ENCODE measurements around the gene MAP3K4. TPM values are rescaled to one million over a fixed set of nuclear protein-coding genes. Genes with fewer than 3 reads are reported as not detected.

Gene MAP3K4
- total and polyA plus RNA-seq, 2 of the 8 experiments (the other 6 are each of a cell fraction or from before 2014, with no cell fraction given): 16.6 to 51.6 TPM

DNA sequence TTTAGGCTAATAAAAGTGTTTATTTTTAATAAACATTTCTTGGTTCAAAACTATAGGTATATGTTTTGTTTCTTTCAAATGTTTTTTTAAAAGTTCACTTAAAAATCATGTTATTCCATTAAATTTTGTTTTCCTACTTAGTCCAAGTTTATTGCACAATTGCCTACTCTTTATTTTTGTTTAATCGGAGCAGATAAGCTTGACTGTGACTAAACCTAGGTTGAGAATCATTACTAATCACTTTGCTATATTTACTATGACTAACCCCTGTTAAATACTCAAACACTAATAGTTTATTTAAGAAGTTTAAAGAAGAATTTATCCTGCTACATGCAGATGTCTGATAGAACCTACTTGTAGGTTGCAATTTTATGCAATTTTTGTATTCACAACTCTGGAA lies 18.8 kb downstream of the MAP3K4 start (continued):
- TF ChIP-seq CHD1 (IDR thresholded peaks at IDR 0.05; ENCODE audit: low read depth, low read length): no peak
- TF ChIP-seq, protein P1, sequence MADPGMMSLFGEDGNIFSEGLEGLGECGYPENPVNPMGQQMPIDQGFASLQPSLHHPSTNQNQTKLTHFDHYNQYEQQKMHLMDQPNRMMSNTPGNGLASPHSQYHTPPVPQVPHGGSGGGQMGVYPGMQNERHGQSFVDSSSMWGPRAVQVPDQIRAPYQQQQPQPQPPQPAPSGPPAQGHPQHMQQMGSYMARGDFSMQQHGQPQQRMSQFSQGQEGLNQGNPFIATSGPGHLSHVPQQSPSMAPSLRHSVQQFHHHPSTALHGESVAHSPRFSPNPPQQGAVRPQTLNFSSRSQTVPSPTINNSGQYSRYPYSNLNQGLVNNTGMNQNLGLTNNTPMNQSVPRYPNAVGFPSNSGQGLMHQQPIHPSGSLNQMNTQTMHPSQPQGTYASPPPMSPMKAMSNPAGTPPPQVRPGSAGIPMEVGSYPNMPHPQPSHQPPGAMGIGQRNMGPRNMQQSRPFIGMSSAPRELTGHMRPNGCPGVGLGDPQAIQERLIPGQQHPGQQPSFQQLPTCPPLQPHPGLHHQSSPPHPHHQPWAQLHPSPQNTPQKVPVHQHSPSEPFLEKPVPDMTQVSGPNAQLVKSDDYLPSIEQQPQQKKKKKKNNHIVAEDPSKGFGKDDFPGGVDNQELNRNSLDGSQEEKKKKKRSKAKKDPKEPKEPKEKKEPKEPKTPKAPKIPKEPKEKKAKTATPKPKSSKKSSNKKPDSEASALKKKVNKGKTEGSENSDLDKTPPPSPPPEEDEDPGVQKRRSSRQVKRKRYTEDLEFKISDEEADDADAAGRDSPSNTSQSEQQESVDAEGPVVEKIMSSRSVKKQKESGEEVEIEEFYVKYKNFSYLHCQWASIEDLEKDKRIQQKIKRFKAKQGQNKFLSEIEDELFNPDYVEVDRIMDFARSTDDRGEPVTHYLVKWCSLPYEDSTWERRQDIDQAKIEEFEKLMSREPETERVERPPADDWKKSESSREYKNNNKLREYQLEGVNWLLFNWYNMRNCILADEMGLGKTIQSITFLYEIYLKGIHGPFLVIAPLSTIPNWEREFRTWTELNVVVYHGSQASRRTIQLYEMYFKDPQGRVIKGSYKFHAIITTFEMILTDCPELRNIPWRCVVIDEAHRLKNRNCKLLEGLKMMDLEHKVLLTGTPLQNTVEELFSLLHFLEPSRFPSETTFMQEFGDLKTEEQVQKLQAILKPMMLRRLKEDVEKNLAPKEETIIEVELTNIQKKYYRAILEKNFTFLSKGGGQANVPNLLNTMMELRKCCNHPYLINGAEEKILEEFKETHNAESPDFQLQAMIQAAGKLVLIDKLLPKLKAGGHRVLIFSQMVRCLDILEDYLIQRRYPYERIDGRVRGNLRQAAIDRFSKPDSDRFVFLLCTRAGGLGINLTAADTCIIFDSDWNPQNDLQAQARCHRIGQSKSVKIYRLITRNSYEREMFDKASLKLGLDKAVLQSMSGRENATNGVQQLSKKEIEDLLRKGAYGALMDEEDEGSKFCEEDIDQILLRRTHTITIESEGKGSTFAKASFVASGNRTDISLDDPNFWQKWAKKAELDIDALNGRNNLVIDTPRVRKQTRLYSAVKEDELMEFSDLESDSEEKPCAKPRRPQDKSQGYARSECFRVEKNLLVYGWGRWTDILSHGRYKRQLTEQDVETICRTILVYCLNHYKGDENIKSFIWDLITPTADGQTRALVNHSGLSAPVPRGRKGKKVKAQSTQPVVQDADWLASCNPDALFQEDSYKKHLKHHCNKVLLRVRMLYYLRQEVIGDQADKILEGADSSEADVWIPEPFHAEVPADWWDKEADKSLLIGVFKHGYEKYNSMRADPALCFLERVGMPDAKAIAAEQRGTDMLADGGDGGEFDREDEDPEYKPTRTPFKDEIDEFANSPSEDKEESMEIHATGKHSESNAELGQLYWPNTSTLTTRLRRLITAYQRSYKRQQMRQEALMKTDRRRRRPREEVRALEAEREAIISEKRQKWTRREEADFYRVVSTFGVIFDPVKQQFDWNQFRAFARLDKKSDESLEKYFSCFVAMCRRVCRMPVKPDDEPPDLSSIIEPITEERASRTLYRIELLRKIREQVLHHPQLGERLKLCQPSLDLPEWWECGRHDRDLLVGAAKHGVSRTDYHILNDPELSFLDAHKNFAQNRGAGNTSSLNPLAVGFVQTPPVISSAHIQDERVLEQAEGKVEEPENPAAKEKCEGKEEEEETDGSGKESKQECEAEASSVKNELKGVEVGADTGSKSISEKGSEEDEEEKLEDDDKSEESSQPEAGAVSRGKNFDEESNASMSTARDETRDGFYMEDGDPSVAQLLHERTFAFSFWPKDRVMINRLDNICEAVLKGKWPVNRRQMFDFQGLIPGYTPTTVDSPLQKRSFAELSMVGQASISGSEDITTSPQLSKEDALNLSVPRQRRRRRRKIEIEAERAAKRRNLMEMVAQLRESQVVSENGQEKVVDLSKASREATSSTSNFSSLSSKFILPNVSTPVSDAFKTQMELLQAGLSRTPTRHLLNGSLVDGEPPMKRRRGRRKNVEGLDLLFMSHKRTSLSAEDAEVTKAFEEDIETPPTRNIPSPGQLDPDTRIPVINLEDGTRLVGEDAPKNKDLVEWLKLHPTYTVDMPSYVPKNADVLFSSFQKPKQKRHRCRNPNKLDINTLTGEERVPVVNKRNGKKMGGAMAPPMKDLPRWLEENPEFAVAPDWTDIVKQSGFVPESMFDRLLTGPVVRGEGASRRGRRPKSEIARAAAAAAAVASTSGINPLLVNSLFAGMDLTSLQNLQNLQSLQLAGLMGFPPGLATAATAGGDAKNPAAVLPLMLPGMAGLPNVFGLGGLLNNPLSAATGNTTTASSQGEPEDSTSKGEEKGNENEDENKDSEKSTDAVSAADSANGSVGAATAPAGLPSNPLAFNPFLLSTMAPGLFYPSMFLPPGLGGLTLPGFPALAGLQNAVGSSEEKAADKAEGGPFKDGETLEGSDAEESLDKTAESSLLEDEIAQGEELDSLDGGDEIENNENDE (IDR thresholded peaks at IDR 0.05; ENCODE audit: insufficient replicate concordance, low read length): no peak
- TF ChIP-seq SP4 (IDR thresholded peaks at IDR 0.05; ENCODE audit: low read length): no peak
- no peak for TF ChIP-seq SRF (IDR thresholded peaks at IDR 0.05; ENCODE audit: low read depth, low read length)
- TF ChIP-seq, protein P2, sequence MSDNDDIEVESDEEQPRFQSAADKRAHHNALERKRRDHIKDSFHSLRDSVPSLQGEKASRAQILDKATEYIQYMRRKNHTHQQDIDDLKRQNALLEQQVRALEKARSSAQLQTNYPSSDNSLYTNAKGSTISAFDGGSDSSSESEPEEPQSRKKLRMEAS (IDR thresholded peaks at IDR 0.05): no peak
- TF ChIP-seq TBP (IDR thresholded peaks at IDR 0.05; ENCODE audit: low read depth, low read length): no peak
- no peak for TF ChIP-seq JUND (IDR thresholded peaks at IDR 0.05; ENCODE audit: low read length)
- TF ChIP-seq TAF1 (IDR thresholded peaks at IDR 0.05; ENCODE audit: low read depth, low read length): no peak
